Breast epithelium (tissue), 3 donors: ENCODE data around the gene FBXO27.

ENCODE experiments used
- CTCF ChIP-seq, 3 donors: fragments of 450-650 bp; IDR thresholded peaks; one replicate each; pipeline ENCODE4 v1.5.1; 2016 to 2017; ENCODE audit warnings: antibody characterized with exemption in 3 of 3, mild to moderate bottlenecking in 3 of 3, moderate library complexity in 3 of 3
- POLR2A ChIP-seq: fragments of 450-650 bp; IDR thresholded peaks from one replicate; pipeline ENCODE4 v1.6.1; 2016; ENCODE audit warnings: antibody characterized with exemption, mild to moderate bottlenecking, moderate library complexity

- TF ChIP-seq CTCF (IDR thresholded peaks at IDR 0.05), result no peak
- no peak for TF ChIP-seq POLR2A
Measured at GRCh38 chr19:39074205-39074692, 41.9 kb upstream of the FBXO27 start.
